HG03097 (cell line): Measurements from ENCODE around the gene ARMH4.

Source experiments
- ATAC-seq: cut with Tn5 transposase; IDR thresholded peaks from one replicate; pipeline ENCODE4 v1.9.1; 2021; ENCODE audit not compliant: unreplicated experiment, low FRiP score

ARMH4 gene

DNA sequence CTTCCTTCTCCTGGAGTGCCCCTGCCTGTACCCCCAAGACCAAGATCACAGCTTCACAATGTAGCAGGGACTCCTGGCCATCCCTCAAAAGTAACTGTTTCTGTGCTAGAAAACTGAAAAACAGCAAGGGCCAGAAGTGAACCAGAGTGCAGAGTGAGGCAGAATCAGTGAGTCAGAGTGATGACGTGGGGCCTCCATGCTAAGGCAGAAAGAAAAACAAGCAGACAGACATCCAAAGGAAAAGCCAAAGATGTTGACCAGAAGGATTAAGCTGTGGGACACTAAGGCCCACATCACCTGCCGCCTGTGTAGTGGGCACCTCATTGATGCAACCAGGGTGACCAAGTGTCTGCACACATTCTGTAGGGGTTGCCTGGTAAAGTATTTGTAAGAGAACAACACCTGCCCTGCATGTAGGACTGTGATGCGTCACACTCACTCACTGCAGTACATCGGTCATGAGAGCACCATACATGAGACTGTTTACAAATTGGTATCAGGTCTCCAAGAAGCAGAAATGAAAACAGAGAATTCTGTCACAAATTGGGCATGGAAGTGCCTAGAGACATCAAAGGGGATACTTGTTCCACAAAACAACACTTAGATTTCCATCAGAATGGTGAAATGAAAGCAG lies 51.2 kb downstream of the ARMH4 start:
- no peak for ATAC-seq

DNA sequence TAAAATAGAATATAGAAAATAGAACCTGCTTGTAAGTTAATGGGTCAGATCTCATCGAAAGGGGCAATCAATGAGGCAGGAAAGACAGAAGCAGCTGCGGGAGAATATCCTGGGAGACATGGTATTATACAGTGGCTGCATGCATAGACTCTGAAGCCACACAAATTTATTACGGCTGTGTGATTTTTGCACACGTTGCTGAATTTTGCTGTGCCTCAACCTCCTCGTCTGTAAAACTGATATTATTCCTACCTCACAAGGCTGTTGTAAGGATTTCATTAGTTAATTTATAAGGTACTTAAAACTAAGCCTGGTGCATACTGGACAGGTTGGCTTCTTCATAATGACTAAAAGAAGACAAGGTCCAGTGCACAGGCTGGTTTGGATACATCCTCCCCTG lies 52.3 kb downstream of the ARMH4 start:
- no peak for ATAC-seq

DNA sequence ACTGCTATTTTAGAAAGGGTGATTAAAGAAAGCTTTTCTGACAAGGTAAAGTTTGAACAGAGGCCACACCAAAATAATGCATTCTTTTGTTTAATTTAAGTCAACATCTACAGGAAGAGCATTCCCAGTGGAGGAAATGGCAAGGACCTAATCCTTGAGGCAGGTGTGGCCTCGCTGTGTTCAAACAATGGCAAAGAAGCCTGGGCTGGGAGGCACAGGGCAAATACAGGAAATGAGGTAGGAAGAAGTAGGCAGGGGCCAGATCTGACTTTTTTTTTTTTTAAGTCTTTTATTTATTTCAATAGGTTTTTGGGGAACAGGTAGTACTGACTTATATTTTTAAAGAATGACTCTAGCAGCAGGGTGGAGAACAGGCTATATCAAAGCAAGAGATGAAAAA lies 53.5 kb downstream of the ARMH4 start:
- no peak for ATAC-seq

DNA sequence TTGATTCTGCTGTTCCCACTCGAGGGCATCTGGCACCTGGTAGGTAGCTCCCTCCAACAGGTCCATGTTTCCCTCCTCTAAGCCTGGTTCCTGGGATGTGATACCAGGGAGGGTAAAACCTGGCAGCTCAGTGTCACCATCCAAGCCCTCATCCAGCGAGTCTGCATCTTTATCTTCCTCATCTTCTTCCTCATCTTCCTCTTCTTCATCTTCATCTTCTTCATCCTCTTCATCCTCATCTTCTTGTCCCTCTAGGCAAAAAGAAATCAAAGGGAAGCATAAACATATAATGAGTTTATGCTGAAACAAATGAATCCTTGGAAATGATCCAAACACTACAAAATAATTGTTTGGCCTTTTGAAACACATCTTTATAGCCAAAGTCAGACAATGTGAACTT lies 55.3 kb downstream of the ARMH4 start:
- ATAC-seq: no peak

DNA sequence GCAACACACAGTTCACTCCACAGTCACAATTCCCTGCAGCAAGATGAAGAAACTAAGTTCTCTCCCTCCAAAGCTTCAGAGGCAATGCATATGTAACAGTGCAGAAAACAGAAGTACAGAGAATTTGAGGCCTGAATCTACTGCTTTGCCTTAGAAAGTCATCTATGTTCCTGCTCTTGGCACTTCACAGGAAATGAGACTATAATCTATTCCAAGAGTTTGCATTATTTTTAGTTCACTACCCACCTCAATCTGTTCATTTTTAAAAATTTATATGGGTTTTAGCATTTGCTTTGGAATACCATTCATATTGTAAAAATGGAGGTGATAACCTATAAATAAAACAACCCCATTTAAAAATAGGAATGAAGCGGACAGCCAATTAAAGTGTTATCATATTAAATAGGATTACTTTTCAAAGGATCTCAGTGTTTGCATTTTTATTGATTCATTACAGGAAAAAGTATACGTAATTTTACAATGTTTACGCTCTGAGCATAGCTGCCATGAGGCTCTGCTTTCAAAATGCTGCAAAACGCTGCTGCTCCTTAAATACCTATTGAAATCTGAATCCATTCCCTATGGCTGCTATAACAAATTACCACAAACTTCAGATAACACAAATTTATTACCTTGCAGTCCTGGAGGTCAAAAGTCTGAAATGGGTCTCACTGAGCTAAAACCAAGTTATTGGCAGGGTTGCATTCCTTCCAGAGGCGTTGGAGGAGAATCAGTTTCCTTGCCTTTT lies 60.0 kb downstream of the ARMH4 start:
- ATAC-seq: no peak

DNA sequence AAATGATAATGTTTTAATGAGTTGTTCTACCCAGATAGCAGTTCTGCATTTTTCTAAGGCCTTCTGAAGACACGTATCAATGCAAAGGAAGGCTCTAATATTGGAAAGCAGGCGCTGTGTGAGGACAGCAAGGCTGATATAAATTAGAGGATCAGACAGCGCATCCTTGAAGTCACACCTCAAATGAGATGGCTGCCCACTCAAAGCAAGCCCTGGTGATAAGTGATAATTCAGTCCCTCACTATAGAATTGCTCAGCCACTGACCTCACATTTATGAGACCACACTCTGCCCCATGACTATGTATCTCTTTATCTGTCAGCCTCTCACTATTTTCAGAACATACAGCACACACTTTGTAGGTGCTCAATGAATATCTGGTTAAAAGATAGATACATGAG lies 62.4 kb downstream of the ARMH4 start:
- ATAC-seq: no peak

DNA sequence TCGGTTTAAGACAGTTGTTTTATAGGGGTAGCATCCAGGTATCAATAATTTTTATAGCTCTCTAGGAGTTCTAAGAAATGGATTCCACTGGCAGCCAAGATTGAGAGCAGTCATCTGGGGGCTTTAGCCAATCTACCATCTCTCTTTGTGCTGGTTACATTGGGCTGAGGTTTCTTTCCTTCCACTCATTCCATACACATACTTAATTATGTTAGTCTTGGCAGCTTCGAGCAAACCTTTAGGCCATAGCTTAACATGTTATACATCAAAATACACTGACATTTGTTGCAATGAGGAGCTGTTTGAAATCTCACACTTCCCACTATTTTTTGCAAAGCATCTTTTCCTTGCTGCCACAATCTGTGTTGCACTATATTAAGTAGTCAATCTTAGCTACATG lies 63.1 kb downstream of the ARMH4 start:
- ATAC-seq: no peak

DNA sequence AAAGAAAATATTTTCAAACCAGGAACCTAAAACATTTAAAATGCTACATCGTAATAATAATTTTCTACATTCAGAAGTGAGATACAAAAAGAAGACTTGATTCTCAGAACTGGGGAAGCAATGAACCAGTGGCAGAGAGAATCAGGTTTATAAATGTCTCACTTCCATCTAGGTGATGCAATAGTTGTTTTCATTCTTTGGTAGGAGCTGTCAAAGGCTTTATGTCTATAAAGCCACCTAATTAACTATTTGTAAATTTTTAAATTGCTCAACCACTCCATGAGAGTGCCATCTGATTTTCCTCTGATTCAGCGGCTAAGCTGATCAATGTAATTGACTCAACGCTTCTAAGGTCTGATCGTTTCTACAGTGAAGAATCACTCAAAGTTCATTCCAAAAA lies 66.1 kb downstream of the ARMH4 start:
- ATAC-seq: no peak

DNA sequence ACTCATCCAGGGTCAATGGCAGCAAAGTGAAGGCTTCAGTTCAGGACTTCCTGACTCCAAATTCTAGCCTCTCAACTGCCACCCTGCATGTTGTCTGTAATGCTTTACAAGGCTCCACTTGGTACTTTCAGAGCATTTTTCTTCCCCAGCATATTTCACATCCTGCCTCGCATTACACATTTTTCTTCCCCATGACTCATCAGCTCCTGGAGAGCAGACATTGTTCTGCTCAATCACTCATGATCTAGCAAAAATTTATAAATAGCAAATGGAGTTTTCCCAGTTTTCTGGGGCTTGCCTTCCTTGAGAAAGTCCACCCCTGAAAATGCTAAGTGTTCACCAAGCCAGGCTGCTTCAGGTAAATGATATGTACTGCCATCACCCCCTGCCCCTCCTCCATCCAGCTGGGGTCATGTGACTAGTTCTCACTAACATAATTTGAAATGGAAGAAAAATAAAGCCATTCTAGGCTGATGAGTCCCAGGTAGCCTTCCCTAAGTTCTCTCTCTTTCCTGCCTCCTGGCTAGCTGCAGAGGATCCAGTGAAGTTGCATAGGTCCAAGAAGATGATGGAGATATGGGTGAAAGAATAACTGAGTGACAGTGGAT lies 69.4 kb downstream of the ARMH4 start:
- ATAC-seq: no peak

DNA sequence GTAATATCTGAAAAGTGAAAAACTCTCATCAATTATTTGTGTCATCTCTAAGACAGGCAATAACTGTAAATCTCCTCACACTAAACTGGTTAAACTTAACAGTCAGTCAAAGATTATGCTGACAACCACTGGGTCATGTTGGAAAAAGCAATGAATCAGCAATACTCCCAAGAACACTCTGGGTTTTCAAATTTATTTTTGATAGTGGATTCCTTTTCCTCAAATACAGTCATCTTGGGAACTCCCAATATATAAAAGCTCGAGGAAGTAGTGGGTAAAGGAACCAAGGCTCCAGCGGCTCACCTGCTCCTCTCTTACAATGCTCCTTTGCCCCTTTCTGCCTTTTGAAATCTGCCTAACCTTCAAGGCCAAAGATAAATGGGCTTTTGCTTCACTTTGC lies 70.0 kb downstream of the ARMH4 start:
- no peak for ATAC-seq

DNA sequence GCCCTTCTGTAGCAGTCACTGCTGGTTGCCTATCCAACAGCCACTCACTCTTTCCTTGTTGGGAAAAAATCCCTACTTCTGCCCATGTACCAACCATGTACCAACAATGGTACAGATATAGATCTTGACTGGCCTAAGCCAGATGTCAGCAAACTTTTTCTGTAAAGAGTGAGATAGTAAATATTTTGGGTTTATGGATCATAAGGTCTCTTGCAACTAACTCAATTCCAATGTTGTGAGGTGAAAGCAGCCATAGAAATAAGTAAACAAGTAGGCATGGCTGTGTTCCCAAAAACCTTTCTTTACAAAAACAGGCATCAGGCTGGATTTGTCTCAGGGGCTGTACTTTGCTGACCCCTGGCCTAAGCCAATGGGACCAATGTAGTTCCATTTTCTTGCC lies 73.5 kb downstream of the ARMH4 start:
- ATAC-seq: no peak

DNA sequence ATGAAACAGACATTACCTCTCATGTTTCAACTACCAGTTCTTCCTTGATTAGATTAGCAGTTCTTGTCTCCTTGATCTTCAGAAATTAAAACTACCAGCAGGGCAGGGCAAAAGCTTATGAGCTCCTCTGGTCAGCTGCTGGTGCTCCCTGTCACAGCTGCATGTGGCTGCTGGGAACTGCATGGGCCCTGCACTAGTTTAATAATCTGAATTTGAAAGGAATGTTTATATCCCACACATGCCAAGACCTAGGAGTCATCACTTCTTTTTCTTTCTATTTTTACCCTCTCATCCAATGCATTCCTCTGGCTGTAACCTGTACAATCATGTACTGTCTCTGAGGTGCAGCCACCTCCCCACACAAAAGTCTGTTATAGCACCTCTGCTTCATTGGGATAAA lies 73.9 kb downstream of the ARMH4 start:
- no peak for ATAC-seq

DNA sequence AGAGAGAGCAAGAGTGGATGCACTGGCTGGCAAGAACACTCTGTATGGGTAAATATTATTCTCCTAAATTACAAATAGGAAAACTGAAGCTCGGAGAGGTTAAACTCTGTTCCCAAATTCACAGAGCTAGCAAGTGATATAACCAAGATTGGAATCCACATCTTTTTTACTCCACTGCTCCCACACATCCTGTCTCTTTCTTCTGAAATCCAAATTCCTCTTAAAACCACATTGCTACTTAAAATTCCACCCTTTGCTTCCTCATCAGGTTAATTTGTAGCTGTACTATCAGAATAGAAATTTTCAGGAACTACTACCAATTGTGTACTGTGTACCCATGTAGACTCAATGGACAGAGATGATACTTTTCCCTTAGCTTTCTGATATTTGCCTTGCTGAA lies 74.4 kb downstream of the ARMH4 start:
- no peak for ATAC-seq

DNA sequence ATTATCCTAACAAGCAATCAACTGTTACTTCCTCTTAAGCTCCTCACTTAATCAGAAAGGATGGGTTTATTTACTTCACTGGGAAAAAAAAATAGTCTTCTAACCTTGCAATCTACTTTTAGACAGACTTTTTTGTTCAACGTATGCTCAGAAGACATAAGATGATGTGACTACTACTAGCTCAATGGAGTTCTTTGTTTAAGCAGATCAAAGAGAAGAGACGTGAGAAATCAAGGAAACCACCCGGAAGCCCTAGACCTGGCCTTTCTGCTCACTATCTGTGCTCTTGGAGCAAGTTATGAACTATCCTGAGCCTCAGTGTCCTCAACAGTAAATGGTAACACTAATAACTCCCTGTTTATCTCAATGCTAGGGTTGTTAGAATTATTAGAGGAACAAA lies 78.5 kb downstream of the ARMH4 start:
- ATAC-seq: no peak

DNA sequence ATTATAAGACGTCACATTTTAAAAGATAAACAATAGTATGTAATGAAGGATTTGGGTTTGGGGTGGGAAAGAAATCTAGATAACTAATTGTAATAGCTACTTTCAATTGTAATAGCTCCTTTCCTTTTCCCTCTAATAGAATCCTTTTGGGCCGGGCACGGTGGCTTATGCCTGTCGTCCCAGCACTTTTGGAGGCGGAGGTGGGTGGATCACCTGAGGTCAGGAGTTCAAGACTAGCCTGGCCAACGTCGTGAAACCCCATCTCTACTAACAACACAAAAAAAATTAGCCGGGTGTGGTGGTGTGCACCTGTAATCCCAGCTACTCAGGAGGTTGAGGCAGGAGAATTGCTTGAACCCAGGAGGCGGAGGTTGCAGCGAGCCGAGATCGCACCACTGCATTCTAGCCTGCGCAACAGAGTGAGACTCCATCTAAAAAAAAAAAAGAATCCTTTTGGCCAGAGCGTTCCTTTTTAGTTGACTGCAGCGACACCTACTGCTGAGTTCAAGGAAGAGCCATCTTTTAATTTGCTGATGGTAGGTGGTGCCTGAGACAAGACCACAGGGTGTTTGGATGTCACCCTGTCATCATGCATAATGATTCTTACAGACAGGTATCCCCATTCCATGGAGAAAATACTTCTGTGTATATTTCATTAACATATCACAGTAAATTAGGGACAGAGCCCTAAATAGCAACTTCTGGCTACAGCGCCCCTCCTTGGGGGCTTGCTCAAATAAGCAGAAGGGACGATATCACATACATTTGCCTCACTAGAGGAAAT lies 79.5 kb downstream of the ARMH4 start:
- no peak for ATAC-seq

DNA sequence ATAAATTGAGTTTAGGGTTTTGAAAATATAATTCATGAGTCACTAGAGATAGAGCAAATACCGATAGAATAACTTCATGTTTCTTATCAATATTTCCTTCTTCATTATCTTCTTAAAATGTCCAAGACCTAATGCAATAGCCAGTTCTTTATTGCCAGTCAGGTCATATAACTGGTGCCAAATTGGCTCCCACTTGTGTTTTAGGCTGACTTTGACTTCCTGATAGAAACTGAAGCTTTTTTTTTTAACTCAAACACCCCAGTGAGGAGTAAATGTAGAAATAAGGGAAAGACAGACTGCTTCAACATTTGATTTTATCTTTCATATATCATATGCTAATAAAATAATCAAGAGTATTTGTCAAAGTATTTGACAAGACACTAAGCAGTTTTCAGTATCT lies 80.7 kb downstream of the ARMH4 start:
- ATAC-seq: no peak

DNA sequence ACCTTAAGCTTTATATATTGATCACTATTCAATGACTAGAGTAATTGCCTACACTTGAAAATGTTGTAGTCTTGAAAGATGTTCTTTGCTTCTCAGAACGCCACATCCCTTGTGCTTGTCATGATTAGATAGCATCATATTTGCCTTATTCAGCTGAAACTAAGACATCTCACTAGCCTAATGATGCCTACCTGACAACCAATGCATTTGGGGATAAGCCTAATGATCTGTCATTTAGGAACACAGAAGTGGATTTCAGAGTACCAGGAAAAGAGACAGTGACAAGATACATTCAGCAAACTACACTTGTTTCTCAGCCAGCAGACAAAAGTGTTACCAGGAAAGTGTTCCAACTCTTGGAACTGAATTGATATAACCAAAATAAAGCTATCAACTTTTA lies 83.7 kb downstream of the ARMH4 start:
- ATAC-seq: no peak

DNA sequence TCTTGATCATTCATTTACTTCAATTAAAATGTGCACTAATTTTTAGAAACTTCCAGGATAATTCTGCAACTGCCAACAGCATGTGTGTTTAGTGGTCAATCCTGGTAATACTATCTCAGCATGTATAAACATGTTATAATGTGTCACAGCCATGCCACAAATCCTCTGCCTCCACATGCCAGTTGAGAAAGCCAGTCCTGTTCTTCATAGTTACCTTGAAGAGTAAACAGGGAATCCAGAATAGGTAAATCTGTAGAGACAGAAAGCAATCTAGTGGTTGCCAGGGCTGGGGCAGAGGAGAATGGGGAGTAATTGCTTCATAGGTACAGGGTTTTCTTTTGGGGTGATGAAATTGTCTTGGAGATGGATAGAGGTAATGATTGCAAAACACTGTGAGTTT lies 85.9 kb downstream of the ARMH4 start:
- no peak for ATAC-seq

DNA sequence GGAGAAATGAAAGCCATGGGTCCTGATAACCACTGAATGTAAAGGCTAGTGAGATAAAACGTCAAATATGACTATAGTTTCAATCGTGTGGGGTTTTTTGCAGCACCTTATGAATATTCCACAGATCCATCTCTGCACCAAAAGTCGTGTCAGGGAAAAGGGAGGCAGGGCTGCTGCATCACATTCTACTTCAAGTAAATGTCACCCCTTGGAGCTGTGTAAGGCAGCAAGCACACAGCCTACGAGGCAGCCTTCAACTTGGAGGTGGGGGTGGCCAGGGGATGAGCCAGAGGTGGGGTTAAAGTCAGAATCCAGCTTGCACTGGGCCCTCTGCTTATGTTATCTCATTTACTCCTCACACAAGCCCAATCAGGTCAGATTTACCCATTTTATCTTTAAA lies 90.4 kb downstream of the ARMH4 start:
- ATAC-seq: no peak

DNA sequence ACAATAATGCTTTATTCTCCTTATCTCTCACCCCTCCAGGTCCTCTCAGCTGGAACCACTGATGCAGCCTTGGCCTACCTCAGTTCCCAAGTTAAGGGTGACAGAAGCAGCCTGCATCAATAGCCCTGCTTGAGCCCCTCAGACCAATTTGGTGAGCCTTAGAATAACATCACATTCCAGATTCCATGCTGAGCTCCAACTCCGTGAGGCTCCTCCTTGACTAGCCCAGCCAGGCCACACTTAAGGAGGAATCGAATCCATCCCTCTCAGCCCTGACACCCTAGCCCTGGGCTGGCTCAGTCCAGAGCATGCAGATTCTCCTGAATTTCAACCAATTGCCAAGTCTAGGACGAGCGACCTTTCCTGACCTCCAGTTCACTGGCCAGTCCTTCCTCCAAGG lies 91.1 kb downstream of the ARMH4 start:
- no peak for ATAC-seq

DNA sequence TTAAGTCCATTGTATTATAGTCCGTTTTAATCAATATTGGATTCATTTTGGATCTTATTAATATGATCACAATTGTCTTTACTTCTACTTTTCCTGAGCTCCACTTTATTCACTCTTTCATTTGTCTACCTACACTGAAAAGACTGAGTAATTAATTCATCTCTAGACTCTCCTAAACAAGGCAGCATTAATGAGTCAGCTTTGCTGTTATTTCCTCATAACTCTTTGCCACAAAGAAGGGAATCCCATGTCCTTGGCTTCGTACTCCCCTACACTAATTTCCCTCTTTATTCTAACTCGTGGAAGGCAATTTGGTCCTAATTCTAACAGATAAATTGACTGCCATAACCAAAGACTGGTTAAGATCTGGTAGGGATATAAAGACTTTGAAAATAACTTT lies 91.9 kb downstream of the ARMH4 start:
- no peak for ATAC-seq
